ENCODE data around the gene FSTL4. TPM values are rescaled to one million over a fixed set of nuclear protein-coding genes. Genes with fewer than 3 reads are reported as not detected.

Gene FSTL4
- total and polyA plus RNA-seq, 2 experiments from 2014 or later = 1.4 to 2.8 TPM

DNA sequence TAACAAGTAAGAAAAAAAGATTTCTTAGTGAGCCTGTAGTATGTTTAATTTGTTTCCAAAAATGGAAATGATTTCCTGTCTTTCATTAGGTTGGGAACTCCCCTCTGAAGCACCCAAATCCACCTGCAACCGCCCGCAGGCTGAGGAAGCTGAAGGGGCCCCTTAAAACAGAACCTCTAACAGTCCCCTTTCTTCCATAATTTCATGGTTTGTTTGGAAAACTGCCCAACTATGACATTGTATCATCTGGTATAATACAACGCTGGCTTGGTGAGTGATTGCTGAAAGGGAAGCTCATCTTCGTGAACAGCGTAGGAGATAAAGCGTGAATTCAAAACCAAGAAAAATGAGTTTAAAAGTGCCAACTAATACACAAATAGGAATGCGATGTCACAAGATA, 215.5 kb downstream of the FSTL4 start:
- Mint-ChIP-seq H3K27me3 (ENCODE audit: insufficient read depth, low read depth, poor library complexity) (no peaks in the 10 kb centered on the region), H3K36me3 (ENCODE audit: low read depth) (peaks cover 6% of the 10 kb centered on the region; the same call in 1 of the 3 replicates), H3K27ac (no peak overlapping the region), H3K9me3 (peaks cover 19% of the 10 kb centered on the region), H3K4me1 (peaks cover 25% of the 10 kb centered on the region), H3K4me3 (no peak overlapping the region)
- no peak for DNase-seq (ENCODE audit: low spot score)
- 0 out of 2 replicates have a peak, but pooled peaks cover 2% of the 10 kb centered on the region for H3K9me2 ChIP-seq (ENCODE audit: insufficient read depth)
- no peak overlapping the region for H3K27ac ChIP-seq (ENCODE audit: low read depth)
- H3K36me3 ChIP-seq (ENCODE audit: insufficient read depth) = no peaks in the 10 kb centered on the region
- TF ChIP-seq, protein P1, sequence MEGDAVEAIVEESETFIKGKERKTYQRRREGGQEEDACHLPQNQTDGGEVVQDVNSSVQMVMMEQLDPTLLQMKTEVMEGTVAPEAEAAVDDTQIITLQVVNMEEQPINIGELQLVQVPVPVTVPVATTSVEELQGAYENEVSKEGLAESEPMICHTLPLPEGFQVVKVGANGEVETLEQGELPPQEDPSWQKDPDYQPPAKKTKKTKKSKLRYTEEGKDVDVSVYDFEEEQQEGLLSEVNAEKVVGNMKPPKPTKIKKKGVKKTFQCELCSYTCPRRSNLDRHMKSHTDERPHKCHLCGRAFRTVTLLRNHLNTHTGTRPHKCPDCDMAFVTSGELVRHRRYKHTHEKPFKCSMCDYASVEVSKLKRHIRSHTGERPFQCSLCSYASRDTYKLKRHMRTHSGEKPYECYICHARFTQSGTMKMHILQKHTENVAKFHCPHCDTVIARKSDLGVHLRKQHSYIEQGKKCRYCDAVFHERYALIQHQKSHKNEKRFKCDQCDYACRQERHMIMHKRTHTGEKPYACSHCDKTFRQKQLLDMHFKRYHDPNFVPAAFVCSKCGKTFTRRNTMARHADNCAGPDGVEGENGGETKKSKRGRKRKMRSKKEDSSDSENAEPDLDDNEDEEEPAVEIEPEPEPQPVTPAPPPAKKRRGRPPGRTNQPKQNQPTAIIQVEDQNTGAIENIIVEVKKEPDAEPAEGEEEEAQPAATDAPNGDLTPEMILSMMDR (conservative IDR thresholded peaks at IDR 0.05; ENCODE audit: low read depth in 2 of 2) = no peak
- no peak for TF ChIP-seq JUNB (IDR thresholded peaks at IDR 0.05; ENCODE audit: unreplicated experiment)
- TF ChIP-seq EZH2phosphoT487 (IDR thresholded peaks at IDR 0.05; ENCODE audit: unreplicated experiment) = no peak
- no peak for TF ChIP-seq POLR2AphosphoS5 (IDR thresholded peaks at IDR 0.05; ENCODE audit: low read depth)
- no peak for TF ChIP-seq ZNF114 (CRISPR knock-in tag; IDR thresholded peaks at IDR 0.05)
- TF ChIP-seq CREB1 (CRISPR knock-in tag; IDR thresholded peaks at IDR 0.05; ENCODE audit: low read depth) = no peak
- no peak for TF ChIP-seq REST (IDR thresholded peaks at IDR 0.05; ENCODE audit: unreplicated experiment)
- TF ChIP-seq ZNF331 (CRISPR knock-in tag; IDR thresholded peaks at IDR 0.05; ENCODE audit: low read depth) = no peak
- no peak for TF ChIP-seq ZNF462 (CRISPR knock-in tag; IDR thresholded peaks at IDR 0.05)
- no peak for TF ChIP-seq STAT1 (IDR thresholded peaks at IDR 0.05; ENCODE audit: unreplicated experiment)
- no peak for TF ChIP-seq NANOG (IDR thresholded peaks at IDR 0.05; ENCODE audit: borderline replicate concordance)
- TF ChIP-seq ETS1 (IDR thresholded peaks at IDR 0.05) = no peak
- TF ChIP-seq EZH2 (IDR thresholded peaks at IDR 0.05; ENCODE audit: low read depth, unreplicated experiment) = no peak
- H3K79me2 ChIP-seq (replicated peaks; ENCODE audit: insufficient read depth) = no peaks in the 10 kb centered on the region
- 0 out of 2 replicates have a peak, but pooled peaks cover 6% of the 10 kb centered on the region for H3K4me1 ChIP-seq (ENCODE audit: insufficient read depth)
- H3K27me3 ChIP-seq (ENCODE audit: insufficient read depth) = no peaks in the 10 kb centered on the region
- no peaks in the 10 kb centered on the region for H3F3A ChIP-seq (replicated peaks; ENCODE audit: low read depth)
- no peaks in the 10 kb centered on the region for H4K20me1 ChIP-seq (replicated peaks; ENCODE audit: insufficient read depth)
- H3K4me3 ChIP-seq = no peak overlapping the region
- H2AFZ ChIP-seq = no peak overlapping the region
- no peak overlapping the region for H3K4me2 ChIP-seq
- ATAC-seq = no peak
